OCI-LY3 (cell line): ENCODE measurements around the gene CRYGC.
"Not testable (repeated sequence)": the region's sequence is repeated elsewhere in the genome, so short reads cannot be mapped to it uniquely, and the experiment has no call there.

Experiments
- H2AFZ ChIP-seq: fragments of 200-600, 300-600 bp; shearing (Covaris generic); 2 replicates; pipeline ENCODE4 v1.6.0; 2014; ENCODE audit warnings: antibody characterized with exemption, low read depth, low read length
- H3K27ac ChIP-seq: fragments of 200-600, 300-600 bp; sonication (generic); 2 replicates; pipeline ENCODE4 v1.5.1; 2014; ENCODE audit warnings: mild to moderate bottlenecking, low read length, moderate library complexity, mixed read lengths
- H3K27me3 ChIP-seq: fragments of 200-600, 300-600 bp; sonication (generic); 2 replicates; pipeline ENCODE4 v1.6.1; 2014; ENCODE audit warnings: low read depth, low read length, mixed read lengths
- H3K36me3 ChIP-seq: fragments of 200-600, 300-600 bp; sonication (generic); replicated peaks from 2 replicates; pipeline ENCODE3; 2014; ENCODE audit warnings: low read depth, low read length, mixed read lengths
- H3K4me1 ChIP-seq: fragments of 300-600, 200-600 bp; sonication (generic); 2 replicates; pipeline ENCODE4 v1.6.1; 2014; ENCODE audit warnings: low read length, mixed read lengths
- H3K4me2 ChIP-seq: fragments of 200-600, 300-600 bp; sonication (generic); 2 replicates; pipeline ENCODE4 v1.6.1; 2014; ENCODE audit warnings: low read length, mixed read lengths
- H3K4me3 ChIP-seq: fragments of 300-600, 200-600 bp; sonication (generic); 2 replicates; pipeline ENCODE4 v1.5.1; 2014; ENCODE audit warnings: antibody characterized with exemption, mild to moderate bottlenecking, low read length, moderate library complexity
- H3K79me2 ChIP-seq: fragments of 300-600, 200-600 bp; shearing (Covaris generic); 2 replicates; pipeline ENCODE4 v1.6.1; 2014; ENCODE audit warnings: mild to moderate bottlenecking, low read length, mixed read lengths
- H3K9ac ChIP-seq: fragments of 300-600, 200-600 bp; shearing (Covaris generic); 2 replicates; pipeline ENCODE4 v1.6.0; 2014; ENCODE audit warnings: mild to moderate bottlenecking, low read length, moderate library complexity
- H3K9me3 ChIP-seq: fragments of 200-600, 300-600 bp; shearing (Covaris generic); 2 replicates; pipeline ENCODE4 v1.6.1; 2014; ENCODE audit warnings: low read length, mixed read lengths; ENCODE audit not compliant: insufficient read depth
- H4K20me1 ChIP-seq: fragments of 200-600, 300-600 bp; sonication (generic); 2 replicates; pipeline ENCODE4 v1.6.1; 2016; ENCODE audit warnings: low read length, mixed read lengths; ENCODE audit not compliant: insufficient read depth
- CTCF ChIP-seq: fragments of 200-600, 300-600 bp; sonication (generic); IDR thresholded peaks from 2 replicates; pipeline ENCODE4 v1.5.1; 2014; ENCODE audit warnings: antibody characterized with exemption, low read length, low read depth
- EZH2phosphoT487 ChIP-seq: fragments of 200-600 bp; shearing (Covaris generic); IDR thresholded peaks from 2 replicates; pipeline ENCODE4 v1.6.1; 2018; ENCODE audit warnings: antibody characterized with exemption, mixed run types, low read depth

CRYGC gene

GRCh38 chr2:208128136-208128535 is 1.5 kb downstream of the CRYGC start:
- no peaks in the 10 kb centered on the region for H3K27me3 ChIP-seq
- no peaks in the 10 kb centered on the region for H3K9me3 ChIP-seq
- H2AFZ ChIP-seq = no peak overlapping the region
- H3K9ac ChIP-seq = no peak overlapping the region
- no peak for TF ChIP-seq EZH2phosphoT487
- TF ChIP-seq CTCF = no peak
- no peaks in the 10 kb centered on the region for H4K20me1 ChIP-seq
- no peak overlapping the region for H3K4me2 ChIP-seq
- no peaks in the 10 kb centered on the region for H3K36me3 ChIP-seq
- H3K79me2 ChIP-seq = no peaks in the 10 kb centered on the region
- no peak overlapping the region for H3K27ac ChIP-seq
- H3K4me1 ChIP-seq = no peaks in the 10 kb centered on the region
- H3K4me3 ChIP-seq = no peak overlapping the region

- no peaks in the 10 kb centered on the region for H3K27me3 ChIP-seq
- no peaks in the 10 kb centered on the region for H4K20me1 ChIP-seq
- no peaks in the 10 kb centered on the region for H3K36me3 ChIP-seq
- no peak overlapping the region for H3K27ac ChIP-seq
- no peak for TF ChIP-seq EZH2phosphoT487
- no peak overlapping the region for H3K4me2 ChIP-seq
- H3K9ac ChIP-seq = no peak overlapping the region
- H2AFZ ChIP-seq = no peak overlapping the region
- no peaks in the 10 kb centered on the region for H3K79me2 ChIP-seq
- H3K9me3 ChIP-seq = no peaks in the 10 kb centered on the region
- H3K4me3 ChIP-seq = no peak overlapping the region
- H3K4me1 ChIP-seq = no peaks in the 10 kb centered on the region
Measured at GRCh38 chr2:208127090-208127489, 2.5 kb downstream of the CRYGC start.

- Histone ChIP-seq H3K79me2 (no peaks in the 10 kb centered on the region), H3K4me1 (no peaks in the 10 kb centered on the region), H3K27me3 (no peaks in the 10 kb centered on the region), H3K27ac (no peak overlapping the region), H2AFZ (no peak overlapping the region), H3K4me2 (no peak overlapping the region), H3K4me3 (no peak overlapping the region), H4K20me1 (no peaks in the 10 kb centered on the region), H3K36me3 (no peaks in the 10 kb centered on the region), H3K9ac (no peak overlapping the region), H3K9me3 (no peaks in the 10 kb centered on the region)
- no peak for TF ChIP-seq EZH2phosphoT487
Measured at GRCh38 chr2:208125251-208125650, 4.4 kb downstream of the CRYGC start.

GRCh38 chr2:208124013-208124715 is 5.5 kb downstream of the CRYGC start, which contains the start of gene CRYGD:
CRYGD (minus strand) TSS chr2:208124524; CDS start chr2:208124473, 51 bp downstream.
- H3K27ac ChIP-seq, H3K9me3 ChIP-seq, H3K4me1 ChIP-seq, H3K36me3 ChIP-seq, H4K20me1 ChIP-seq, H2AFZ ChIP-seq, H3K4me2 ChIP-seq, H3K9ac ChIP-seq, H3K27me3 ChIP-seq, H3K79me2 ChIP-seq, H3K4me3 ChIP-seq: not testable (repeated sequence)

- H2AFZ ChIP-seq = no peak overlapping the region
- H3K9me3 ChIP-seq = no peaks in the 10 kb centered on the region
- H3K27me3 ChIP-seq = no peaks in the 10 kb centered on the region
- TF ChIP-seq CTCF (no peak), EZH2phosphoT487 (no peak)
- H3K27ac ChIP-seq = no peak overlapping the region
- no peak overlapping the region for H3K4me2 ChIP-seq
- no peaks in the 10 kb centered on the region for H3K4me1 ChIP-seq
- no peak overlapping the region for H3K4me3 ChIP-seq
- no peak overlapping the region for H3K9ac ChIP-seq
- no peaks in the 10 kb centered on the region for H3K36me3 ChIP-seq
- no peaks in the 10 kb centered on the region for H3K79me2 ChIP-seq
- no peaks in the 10 kb centered on the region for H4K20me1 ChIP-seq
Measured at GRCh38 chr2:208122248-208122647, 7.4 kb downstream of the CRYGC start.
